Measurements from ENCODE around the gene AIFM3. TPM values are rescaled to one million over a fixed set of nuclear protein-coding genes. Genes with fewer than 3 reads are reported as not detected.
A peak's percentile ranks its signal among the peaks of the same experiment; 100 is the strongest.
"Not testable (repeated sequence)": the region's sequence is repeated elsewhere in the genome, so short reads cannot be mapped to it uniquely, and the experiment has no call there.

The AIFM3 gene
- total RNA-seq, 1 donor from 2014 or later, result 0.47 TPM

- DNase-seq (ENCODE audit: low spot score), result no peak
- Mint-ChIP-seq H3K27me3 (ENCODE audit: low read depth) (no peaks in the 10 kb centered on the region), H3K9me3 (ENCODE audit: low read depth) (no peaks in the 10 kb centered on the region), H3K4me3 (ENCODE audit: unreplicated experiment) (no peak overlapping the region), H3K36me3 (ENCODE audit: low read depth) (peaks cover 3% of the 10 kb centered on the region), H3K27ac (ENCODE audit: unreplicated experiment) (peak overlapping the region; percentile 80), H3K4me1 (ENCODE audit: low read depth) (peaks cover 48% of the 10 kb centered on the region)
- no peak for TF ChIP-seq CTCF (IDR thresholded peaks at IDR 0.05)
These were observed 44.8 kb upstream of the AIFM3 start for GRCh38 chr22:20922141-20922751.

GRCh38 chr22:20926243-20926642, 40.8 kb upstream of the AIFM3 start:
- TF ChIP-seq CTCF (IDR thresholded peaks at IDR 0.05), result no peak

GRCh38 chr22:20927940-20928572, 39.0 kb upstream of the AIFM3 start:
- no peak for DNase-seq (ENCODE audit: low spot score)
- Mint-ChIP-seq H3K36me3 (ENCODE audit: low read depth) (peaks cover 4% of the 10 kb centered on the region), H3K4me3 (ENCODE audit: unreplicated experiment) (no peak overlapping the region), H3K9me3 (ENCODE audit: low read depth) (no peaks in the 10 kb centered on the region), H3K27ac (ENCODE audit: unreplicated experiment) (no peak overlapping the region), H3K27me3 (ENCODE audit: low read depth) (no peaks in the 10 kb centered on the region), H3K4me1 (ENCODE audit: low read depth) (peaks cover 21% of the 10 kb centered on the region)
- no peak for TF ChIP-seq CTCF (IDR thresholded peaks at IDR 0.05)

More at GRCh38 chr22:20926243-20926642, 40.8 kb upstream of the AIFM3 start:
- H3K27me3 Mint-ChIP-seq (ENCODE audit: low read depth), result no peaks in the 10 kb centered on the region
- DNase-seq (ENCODE audit: low spot score), result no peak
- H3K4me1 Mint-ChIP-seq (ENCODE audit: low read depth), result peaks cover 34% of the 10 kb centered on the region
- H3K36me3 Mint-ChIP-seq (ENCODE audit: low read depth), result peaks cover 4% of the 10 kb centered on the region
- no peaks in the 10 kb centered on the region for H3K9me3 Mint-ChIP-seq (ENCODE audit: low read depth)
- H3K27ac Mint-ChIP-seq (ENCODE audit: unreplicated experiment), result peak overlapping the region; percentile 54
- H3K4me3 Mint-ChIP-seq (ENCODE audit: unreplicated experiment), result no peak overlapping the region

- Mint-ChIP-seq H3K27ac (ENCODE audit: unreplicated experiment) (no peak overlapping the region), H3K36me3 (ENCODE audit: low read depth) (peaks cover 4% of the 10 kb centered on the region), H3K9me3 (ENCODE audit: low read depth) (no peaks in the 10 kb centered on the region), H3K4me1 (ENCODE audit: low read depth) (peaks cover 21% of the 10 kb centered on the region), H3K27me3 (ENCODE audit: low read depth) (no peaks in the 10 kb centered on the region), H3K4me3 (ENCODE audit: unreplicated experiment) (no peak overlapping the region)
- TF ChIP-seq CTCF (IDR thresholded peaks at IDR 0.05), result no peak
- DNase-seq (ENCODE audit: low spot score), result no peak
These were observed 38.5 kb upstream of the AIFM3 start for GRCh38 chr22:20928573-20928967.

- no peak for TF ChIP-seq CTCF (IDR thresholded peaks at IDR 0.05)
- no peak for DNase-seq (ENCODE audit: low spot score)
- peaks cover 15% of the 10 kb centered on the region for H3K4me1 Mint-ChIP-seq (ENCODE audit: low read depth)
- H3K27me3 Mint-ChIP-seq (ENCODE audit: low read depth), result no peaks in the 10 kb centered on the region
- peaks cover 8% of the 10 kb centered on the region for H3K36me3 Mint-ChIP-seq (ENCODE audit: low read depth)
- no peak overlapping the region for H3K4me3 Mint-ChIP-seq (ENCODE audit: unreplicated experiment)
- H3K27ac Mint-ChIP-seq (ENCODE audit: unreplicated experiment), result no peak overlapping the region
- no peaks in the 10 kb centered on the region for H3K9me3 Mint-ChIP-seq (ENCODE audit: low read depth)
These were observed 37.1 kb upstream of the AIFM3 start for GRCh38 chr22:20930004-20930403.

GRCh38 chr22:20930435-20930834, 36.6 kb upstream of the AIFM3 start:
- not testable (repeated sequence) for DNase-seq (ENCODE audit: low spot score); H3K36me3 Mint-ChIP-seq (ENCODE audit: low read depth); H3K9me3 Mint-ChIP-seq (ENCODE audit: low read depth); H3K4me3 Mint-ChIP-seq (ENCODE audit: unreplicated experiment); H3K27ac Mint-ChIP-seq (ENCODE audit: unreplicated experiment); H3K27me3 Mint-ChIP-seq (ENCODE audit: low read depth)
- H3K4me1 Mint-ChIP-seq (ENCODE audit: low read depth), result peaks cover 15% of the 10 kb centered on the region
